ENCODE data around the gene EFHD1.

DNA sequence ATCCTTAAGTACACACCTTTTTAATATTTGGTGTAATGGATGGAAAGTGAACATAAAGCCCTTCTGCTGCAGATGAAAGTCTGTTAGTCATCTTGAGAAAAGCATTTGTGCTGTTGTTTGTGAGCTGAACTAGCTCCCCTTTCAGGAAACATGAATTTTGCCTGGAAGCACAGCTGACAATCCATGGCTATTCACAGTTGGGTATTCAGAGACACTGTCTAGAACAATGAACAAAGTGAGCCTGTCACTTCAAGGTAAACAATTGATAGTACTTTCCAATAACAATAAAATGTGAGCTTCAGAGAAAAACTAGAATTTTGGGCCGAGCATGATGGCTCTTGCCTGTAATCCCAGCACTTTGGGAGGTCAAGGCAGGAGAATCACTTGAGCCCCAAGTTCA lies 6.8 kb upstream of the EFHD1 start:
- TF ChIP-seq, protein P1, sequence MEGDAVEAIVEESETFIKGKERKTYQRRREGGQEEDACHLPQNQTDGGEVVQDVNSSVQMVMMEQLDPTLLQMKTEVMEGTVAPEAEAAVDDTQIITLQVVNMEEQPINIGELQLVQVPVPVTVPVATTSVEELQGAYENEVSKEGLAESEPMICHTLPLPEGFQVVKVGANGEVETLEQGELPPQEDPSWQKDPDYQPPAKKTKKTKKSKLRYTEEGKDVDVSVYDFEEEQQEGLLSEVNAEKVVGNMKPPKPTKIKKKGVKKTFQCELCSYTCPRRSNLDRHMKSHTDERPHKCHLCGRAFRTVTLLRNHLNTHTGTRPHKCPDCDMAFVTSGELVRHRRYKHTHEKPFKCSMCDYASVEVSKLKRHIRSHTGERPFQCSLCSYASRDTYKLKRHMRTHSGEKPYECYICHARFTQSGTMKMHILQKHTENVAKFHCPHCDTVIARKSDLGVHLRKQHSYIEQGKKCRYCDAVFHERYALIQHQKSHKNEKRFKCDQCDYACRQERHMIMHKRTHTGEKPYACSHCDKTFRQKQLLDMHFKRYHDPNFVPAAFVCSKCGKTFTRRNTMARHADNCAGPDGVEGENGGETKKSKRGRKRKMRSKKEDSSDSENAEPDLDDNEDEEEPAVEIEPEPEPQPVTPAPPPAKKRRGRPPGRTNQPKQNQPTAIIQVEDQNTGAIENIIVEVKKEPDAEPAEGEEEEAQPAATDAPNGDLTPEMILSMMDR (conservative IDR thresholded peaks at IDR 0.05), result no peak
- TF ChIP-seq ZFX (IDR thresholded peaks at IDR 0.05), result no peak

Data from C4-2B (cell line).